Measurements from ENCODE around the gene TMEM255B.

DNA sequence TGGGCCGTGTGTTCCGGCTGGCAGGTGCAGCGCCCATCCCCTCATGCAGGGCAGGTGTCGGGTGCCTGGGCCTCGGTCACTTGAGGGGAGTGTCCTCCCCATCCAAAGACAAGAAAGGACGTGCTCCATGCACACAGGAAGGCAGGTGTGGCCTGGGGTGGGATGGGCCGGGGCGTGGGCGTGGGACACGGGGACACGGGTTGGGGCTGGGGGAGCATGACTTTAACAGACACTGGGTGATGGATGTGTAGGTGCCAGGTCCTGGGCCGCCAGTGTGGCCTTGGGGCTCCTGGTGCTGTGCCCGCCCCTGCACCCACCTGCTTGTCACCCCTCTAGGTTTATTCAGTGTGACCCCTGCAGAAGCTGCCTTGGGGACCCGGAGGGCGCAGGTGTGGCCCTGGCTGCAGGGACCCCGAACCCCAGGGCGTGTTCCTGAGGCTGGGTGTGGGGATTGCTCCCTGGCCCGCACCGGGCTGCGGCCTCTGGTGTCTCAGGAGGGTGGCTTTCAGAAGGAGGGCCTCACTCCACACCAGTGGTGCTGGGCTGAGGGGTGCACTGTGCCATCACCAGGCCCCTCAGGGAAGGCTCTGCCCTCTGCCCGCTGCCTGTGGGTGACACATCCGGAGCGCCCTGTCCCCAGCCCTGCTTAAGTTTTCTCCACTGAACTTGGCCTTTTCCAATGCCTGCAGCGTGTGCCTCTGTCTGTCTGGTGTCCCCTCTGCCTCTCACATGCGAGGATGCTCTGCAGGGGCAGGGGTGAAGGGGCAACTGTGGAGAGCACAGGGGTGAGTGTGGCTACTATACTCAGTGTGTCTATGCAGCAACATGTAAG is 5.2 kb downstream of the TMEM255B start:
- TF ChIP-seq, protein P1, sequence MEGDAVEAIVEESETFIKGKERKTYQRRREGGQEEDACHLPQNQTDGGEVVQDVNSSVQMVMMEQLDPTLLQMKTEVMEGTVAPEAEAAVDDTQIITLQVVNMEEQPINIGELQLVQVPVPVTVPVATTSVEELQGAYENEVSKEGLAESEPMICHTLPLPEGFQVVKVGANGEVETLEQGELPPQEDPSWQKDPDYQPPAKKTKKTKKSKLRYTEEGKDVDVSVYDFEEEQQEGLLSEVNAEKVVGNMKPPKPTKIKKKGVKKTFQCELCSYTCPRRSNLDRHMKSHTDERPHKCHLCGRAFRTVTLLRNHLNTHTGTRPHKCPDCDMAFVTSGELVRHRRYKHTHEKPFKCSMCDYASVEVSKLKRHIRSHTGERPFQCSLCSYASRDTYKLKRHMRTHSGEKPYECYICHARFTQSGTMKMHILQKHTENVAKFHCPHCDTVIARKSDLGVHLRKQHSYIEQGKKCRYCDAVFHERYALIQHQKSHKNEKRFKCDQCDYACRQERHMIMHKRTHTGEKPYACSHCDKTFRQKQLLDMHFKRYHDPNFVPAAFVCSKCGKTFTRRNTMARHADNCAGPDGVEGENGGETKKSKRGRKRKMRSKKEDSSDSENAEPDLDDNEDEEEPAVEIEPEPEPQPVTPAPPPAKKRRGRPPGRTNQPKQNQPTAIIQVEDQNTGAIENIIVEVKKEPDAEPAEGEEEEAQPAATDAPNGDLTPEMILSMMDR (IDR thresholded peaks at IDR 0.05) = no peak
- TF ChIP-seq POLR2A (IDR thresholded peaks at IDR 0.05) = no peak
